Body of pancreas (tissue), 4 donors: Measurements from ENCODE around the gene SPP2. TPM values are rescaled to one million over a fixed set of nuclear protein-coding genes. Genes with fewer than 3 reads are reported as not detected.

Experiments
- ATAC-seq: fragments of 150-250 bp; one replicate; pipeline ENCODE4 v1.9.1; 2016
- DNase-seq, 4 donors: peaks; one replicate each; pipeline ENCODE4 v3.0.0-alpha.2; 2019
- H3K27ac ChIP-seq, 4 donors: fragments of 200-600 bp; sonication (generic); 1 replicate in 3 of 4; 2 replicates in 1 of 4; pipeline versions ENCODE4 v1.5.1 to v1.6.1; 2016 to 2019; ENCODE audit warnings: mild to moderate bottlenecking in 1 of 4, mixed read lengths in 1 of 4, moderate library complexity in 1 of 4
- H3K27me3 ChIP-seq, 2 donors: fragments of 200-600 bp; sonication (generic); one replicate each; pipeline ENCODE4 v1.6.0; 2016; ENCODE audit warnings: mild to moderate bottlenecking in 1 of 2
- H3K36me3 ChIP-seq, 2 donors: fragments of 200-600 bp; sonication (generic); replicated peaks in 1 of 2; 2 replicates each; pipeline ENCODE4 v1.5.1; 2016; ENCODE audit warnings: low read depth in 2 of 2; ENCODE audit not compliant: insufficient read depth in 1 of 2
- H3K4me1 ChIP-seq: fragments of 200-600 bp; sonication (generic); one replicate; pipeline ENCODE4 v1.6.0; 2016
- H3K4me3 ChIP-seq, 2 donors: fragments of 200-600 bp; sonication (generic); 1 replicate in 1 of 2; 2 replicates in 1 of 2; pipeline ENCODE4 v1.5.1; 2016 to 2019
- H3K9me3 ChIP-seq, 3 donors: fragments of 200-600 bp; sonication (generic); 1 replicate in 2 of 3; 2 replicates in 1 of 3; pipeline ENCODE4 v1.5.1; 2016
- POLR2A ChIP-seq, 3 donors: fragments of 450-650 bp; IDR thresholded peaks; one replicate each; pipeline ENCODE4 v1.6.1; 2016; ENCODE audit warnings: antibody characterized with exemption in 3 of 3, mild to moderate bottlenecking in 2 of 3
- WGBS, 2 donors: methylation state at CpG; one replicate each; pipeline ENCODE4 v1.1.5; 2017; 5-methylcytosine and 5-hydroxymethylcytosine counted together
- intact Hi-C: fragments of 100-400 bp; cut with DNase I; formaldehyde crosslinking; loops from one replicate; pipeline ENCODE4 v1.15.1; 2023
- total RNA-seq, 2 donors: library from RNA; depleted of rRNA; stranded (reverse); fragments of >200 nt; gene quantifications; one replicate each; pipeline ENCODE4 v1.1.0, GENCODE V29; 2016
- TF ChIP-seq, protein P1 (sequence below), 7 experiments: fragments of 450-650 bp in 4 of 7; fragments of 200-600 bp in 3 of 7; sonication (generic) in 3 of 7; IDR thresholded peaks; one replicate each; pipeline ENCODE4 v1.5.1; 2016 to 2019; ENCODE audit warnings: antibody characterized with exemption in 7 of 7

The SPP2 gene
- total RNA-seq, 2 donors from 2014 or later, result not detected

GRCh38 chr2:234060236-234060635 is 9.7 kb downstream of the SPP2 start:
- Histone ChIP-seq H3K27ac (no peak overlapping the region), H3K9me3 (no peaks in the 10 kb centered on the region), H3K36me3 (no peaks in the 10 kb centered on the region), H3K4me1 (no peaks in the 10 kb centered on the region), H3K4me3 (no peak overlapping the region), H3K27me3 (no peaks in the 10 kb centered on the region)
- DNase-seq (no peak), ATAC-seq (no peak)
- intact Hi-C loops, result no loop called here
- TF ChIP-seq, protein P1, sequence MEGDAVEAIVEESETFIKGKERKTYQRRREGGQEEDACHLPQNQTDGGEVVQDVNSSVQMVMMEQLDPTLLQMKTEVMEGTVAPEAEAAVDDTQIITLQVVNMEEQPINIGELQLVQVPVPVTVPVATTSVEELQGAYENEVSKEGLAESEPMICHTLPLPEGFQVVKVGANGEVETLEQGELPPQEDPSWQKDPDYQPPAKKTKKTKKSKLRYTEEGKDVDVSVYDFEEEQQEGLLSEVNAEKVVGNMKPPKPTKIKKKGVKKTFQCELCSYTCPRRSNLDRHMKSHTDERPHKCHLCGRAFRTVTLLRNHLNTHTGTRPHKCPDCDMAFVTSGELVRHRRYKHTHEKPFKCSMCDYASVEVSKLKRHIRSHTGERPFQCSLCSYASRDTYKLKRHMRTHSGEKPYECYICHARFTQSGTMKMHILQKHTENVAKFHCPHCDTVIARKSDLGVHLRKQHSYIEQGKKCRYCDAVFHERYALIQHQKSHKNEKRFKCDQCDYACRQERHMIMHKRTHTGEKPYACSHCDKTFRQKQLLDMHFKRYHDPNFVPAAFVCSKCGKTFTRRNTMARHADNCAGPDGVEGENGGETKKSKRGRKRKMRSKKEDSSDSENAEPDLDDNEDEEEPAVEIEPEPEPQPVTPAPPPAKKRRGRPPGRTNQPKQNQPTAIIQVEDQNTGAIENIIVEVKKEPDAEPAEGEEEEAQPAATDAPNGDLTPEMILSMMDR (IDR thresholded peaks at IDR 0.05), result no peak
- TF ChIP-seq POLR2A (IDR thresholded peaks at IDR 0.05), result no peak
- 72 to 74% methylated on average over 8 of the region's 8 CpGs for WGBS, 2 donors

DNA sequence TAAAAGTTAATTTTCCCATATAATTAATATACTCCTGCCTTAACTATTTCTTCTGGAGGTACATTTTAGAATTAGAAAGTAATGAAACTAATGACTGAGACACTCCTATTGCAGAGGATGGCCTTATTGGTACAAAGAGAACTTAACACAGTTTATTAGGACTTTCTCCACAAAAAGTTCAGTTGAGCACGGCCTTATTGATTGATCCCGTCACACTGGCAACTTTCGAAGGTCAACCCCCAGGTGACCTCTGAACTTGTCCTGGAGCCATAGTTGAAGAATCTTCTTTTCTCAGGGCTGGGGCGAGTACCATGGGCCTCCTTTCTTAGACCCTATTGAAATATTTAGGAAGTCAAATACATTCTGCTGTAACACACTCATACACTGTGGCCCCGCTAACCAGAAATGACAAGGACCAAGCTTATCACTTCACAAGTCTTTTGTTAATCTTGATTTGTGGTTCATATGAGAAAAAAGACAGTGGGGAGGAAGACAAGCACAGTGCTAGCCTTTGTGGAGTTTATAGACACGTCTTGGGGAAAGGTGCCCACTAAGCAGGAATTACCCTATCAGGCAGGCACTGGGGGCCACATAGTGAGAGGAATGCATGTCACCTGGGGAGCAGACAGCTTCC is 11.2 kb downstream of the SPP2 start:
- H3K36me3 ChIP-seq, result no peaks in the 10 kb centered on the region
- DNase-seq, result no peak
- no peaks in the 10 kb centered on the region for H3K4me1 ChIP-seq
- no peak overlapping the region for H3K4me3 ChIP-seq
- no peak overlapping the region for H3K27ac ChIP-seq
- intact Hi-C loops, result no loop called here
- no peaks in the 10 kb centered on the region for H3K27me3 ChIP-seq
- 51 to 63% methylated on average over 6 of the region's 6 CpGs for WGBS, 2 donors
- no peak for ATAC-seq
- TF ChIP-seq, protein P1 (IDR thresholded peaks at IDR 0.05), result no peak
- no peak for TF ChIP-seq POLR2A (IDR thresholded peaks at IDR 0.05)
- no peaks in the 10 kb centered on the region for H3K9me3 ChIP-seq

DNA sequence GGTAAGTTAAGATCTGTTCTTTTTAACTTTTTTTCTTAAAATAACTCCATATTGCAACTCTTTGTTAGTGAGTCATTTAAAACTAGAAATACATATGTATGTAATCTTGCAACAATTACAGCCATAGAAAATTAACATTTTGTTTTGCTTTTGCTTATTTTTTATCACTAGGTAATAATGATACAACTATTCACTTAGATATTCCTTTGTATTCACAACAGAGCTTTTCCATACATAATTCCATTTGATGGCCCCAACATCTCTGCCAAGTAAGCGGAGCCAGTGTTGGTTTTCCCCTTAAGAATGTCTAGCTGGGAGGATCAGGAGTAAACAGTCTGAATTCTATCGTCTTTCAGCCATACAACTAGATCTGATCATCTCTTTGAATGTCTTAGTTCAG is 16.1 kb downstream of the SPP2 start:
- TF ChIP-seq, protein P1 (IDR thresholded peaks at IDR 0.05), result no peak
- no peak for TF ChIP-seq POLR2A (IDR thresholded peaks at IDR 0.05)
- intact Hi-C loops, result no loop called here
- Histone ChIP-seq H3K27me3 (no peaks in the 10 kb centered on the region), H3K27ac (no peak overlapping the region), H3K36me3 (no peaks in the 10 kb centered on the region), H3K9me3 (no peaks in the 10 kb centered on the region), H3K4me1 (no peaks in the 10 kb centered on the region), H3K4me3 (no peak overlapping the region)
- 74 to 76% methylated on average over 2 of the region's 2 CpGs for WGBS, 2 donors
- ATAC-seq (no peak), DNase-seq (no peak)

GRCh38 chr2:234071664-234072063 is 21.2 kb downstream of the SPP2 start:
- intact Hi-C loops, result no loop called here
- WGBS, 2 donors, result 67 to 85% methylated on average over 3 of the region's 3 CpGs
- Histone ChIP-seq H3K4me1 (no peaks in the 10 kb centered on the region), H3K9me3 (no peaks in the 10 kb centered on the region), H3K36me3 (no peaks in the 10 kb centered on the region), H3K27me3 (no peaks in the 10 kb centered on the region), H3K27ac (no peak overlapping the region), H3K4me3 (no peak overlapping the region)
- no peak for ATAC-seq
- TF ChIP-seq, protein P1 (IDR thresholded peaks at IDR 0.05), result no peak
- TF ChIP-seq POLR2A (IDR thresholded peaks at IDR 0.05), result no peak
- no peak for DNase-seq

DNA sequence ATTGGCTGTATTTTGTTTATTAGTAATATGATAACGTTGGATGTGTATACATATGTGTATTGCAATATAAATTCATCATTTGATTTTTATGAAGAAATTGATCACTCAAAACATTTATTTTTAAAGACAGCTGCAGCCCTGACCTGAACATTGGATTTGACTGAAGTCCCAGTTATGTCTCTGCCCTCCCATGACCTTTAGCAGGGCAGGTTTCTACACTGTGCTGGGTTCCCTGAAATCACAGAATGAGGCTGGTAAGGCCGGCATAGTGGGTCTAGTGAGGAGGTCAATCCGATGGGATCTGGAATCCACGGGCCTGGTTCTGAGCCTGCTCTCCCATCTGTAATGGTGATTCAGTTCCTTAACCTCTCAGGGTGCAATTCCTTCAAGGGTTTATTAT is 22.0 kb downstream of the SPP2 start:
- H3K36me3 ChIP-seq, result no peaks in the 10 kb centered on the region
- no peaks in the 10 kb centered on the region for H3K4me1 ChIP-seq
- TF ChIP-seq, protein P1 (IDR thresholded peaks at IDR 0.05), result no peak
- TF ChIP-seq POLR2A (IDR thresholded peaks at IDR 0.05), result no peak
- no peaks in the 10 kb centered on the region for H3K9me3 ChIP-seq
- no peaks in the 10 kb centered on the region for H3K27me3 ChIP-seq
- whole genome bisulfite sequencing, 2 donors, result 80 to 85% methylated on average over 4 of the region's 4 CpGs
- no peak overlapping the region for H3K4me3 ChIP-seq
- no peak overlapping the region for H3K27ac ChIP-seq
- no peak for DNase-seq
- no peak for ATAC-seq
- intact Hi-C loops, result no loop called here
